Activated T-cell treated with anti-CD3 and anti-CD28 coated beads, Interleukin-2, amount 50 U/mL, for 24 hours (primary cell): Measurements from ENCODE around the gene HENMT1.
"Not testable (repeated sequence)": the region's sequence is repeated elsewhere in the genome, so short reads cannot be mapped to it uniquely, and the experiment has no call there.

Experiments used
- DNase-seq: peaks from one replicate; pipeline ENCODE4 v3.0.0-alpha.2; 2020
- H3K27ac Mint-ChIP-seq: 2 replicates; pipeline ENCODE4 v1.8.0; 2020; ENCODE audit warnings: mild to moderate bottlenecking, mixed read lengths
- H3K27me3 Mint-ChIP-seq: 2 replicates; pipeline ENCODE4 v1.8.0; 2020; ENCODE audit warnings: mixed read lengths
- H3K36me3 Mint-ChIP-seq: 2 replicates; pipeline ENCODE4 v1.8.0; 2020; ENCODE audit warnings: low read depth, mixed read lengths
- H3K4me1 Mint-ChIP-seq: 2 replicates; pipeline ENCODE4 v1.8.0; 2020; ENCODE audit warnings: low read depth, mixed read lengths
- H3K4me3 Mint-ChIP-seq: 2 replicates; pipeline ENCODE4 v1.8.0; 2020; ENCODE audit warnings: mild to moderate bottlenecking, moderate library complexity, mixed read lengths
- H3K9me3 Mint-ChIP-seq: 2 replicates; pipeline ENCODE4 v1.8.0; 2020; ENCODE audit warnings: mixed read lengths

Gene HENMT1

GRCh38 chr1:108661030-108661609 lies at the start of gene HENMT1:
Gene HENMT1, minus strand, starts transcription at chr1:108661093. Its CDS starts 1,209 bp downstream, at chr1:108659884.
- no peaks in the 10 kb centered on the region for H3K9me3 Mint-ChIP-seq
- H3K27ac Mint-ChIP-seq = peak within 1 kb of the TSS; percentile 96
- peak; percentile 89 for DNase-seq
- H3K4me3 Mint-ChIP-seq = peak within 1 kb of the TSS; percentile 84
- peaks cover 52% of the 10 kb centered on the region for H3K4me1 Mint-ChIP-seq
- H3K27me3 Mint-ChIP-seq = no peaks in the 10 kb centered on the region
- peaks cover 19% of the 10 kb centered on the region for H3K36me3 Mint-ChIP-seq

GRCh38 chr1:108708691-108709660 lies 48.1 kb upstream of the HENMT1 start:
- peak; percentile 68 for DNase-seq
- Mint-ChIP-seq H3K36me3 (no peaks in the 10 kb centered on the region), H3K4me3 (no peak overlapping the region), H3K4me1 (peaks cover 25% of the 10 kb centered on the region), H3K27ac (no peak overlapping the region), H3K27me3 (no peaks in the 10 kb centered on the region), H3K9me3 (no peaks in the 10 kb centered on the region)

- H3K9me3 Mint-ChIP-seq = no peaks in the 10 kb centered on the region
- peaks cover 44% of the 10 kb centered on the region for H3K4me1 Mint-ChIP-seq
- no peak overlapping the region for H3K4me3 Mint-ChIP-seq
- H3K27me3 Mint-ChIP-seq = no peaks in the 10 kb centered on the region
- peaks cover 11% of the 10 kb centered on the region for H3K36me3 Mint-ChIP-seq
- DNase-seq = no peak
- H3K27ac Mint-ChIP-seq = peak overlapping the region; percentile 3
Measured at GRCh38 chr1:108706643-108707042, 45.8 kb upstream of the HENMT1 start.

- peaks cover 33% of the 10 kb centered on the region for H3K36me3 Mint-ChIP-seq
- peaks cover 60% of the 10 kb centered on the region for H3K4me1 Mint-ChIP-seq
Measured at GRCh38 chr1:108704496-108704895, 43.6 kb upstream of the HENMT1 start.

GRCh38 chr1:108703939-108704338 lies 43.0 kb upstream of the HENMT1 start:
- H3K4me3 Mint-ChIP-seq = peak overlapping the region; percentile 27
- H3K36me3 Mint-ChIP-seq = peaks cover 38% of the 10 kb centered on the region
- no peaks in the 10 kb centered on the region for H3K27me3 Mint-ChIP-seq
- peaks cover 63% of the 10 kb centered on the region for H3K4me1 Mint-ChIP-seq
- H3K9me3 Mint-ChIP-seq = no peaks in the 10 kb centered on the region
- no peak for DNase-seq
- H3K27ac Mint-ChIP-seq = peak overlapping the region; percentile 90

More at GRCh38 chr1:108704496-108704895, 43.6 kb upstream of the HENMT1 start:
- Mint-ChIP-seq H3K27me3 (no peaks in the 10 kb centered on the region), H3K27ac (peak overlapping the region; percentile 90), H3K9me3 (no peaks in the 10 kb centered on the region), H3K4me3 (no peak overlapping the region)
- no peak for DNase-seq

- not testable (repeated sequence) for H3K9me3 Mint-ChIP-seq, DNase-seq, H3K4me3 Mint-ChIP-seq, H3K27me3 Mint-ChIP-seq
- Mint-ChIP-seq H3K27ac (peak overlapping the region; percentile 56), H3K4me1 (peaks cover 72% of the 10 kb centered on the region), H3K36me3 (peaks cover 57% of the 10 kb centered on the region)
Measured at GRCh38 chr1:108702109-108702508, 41.2 kb upstream of the HENMT1 start.

GRCh38 chr1:108701176-108701849 lies 40.4 kb upstream of the HENMT1 start:
- Mint-ChIP-seq H3K27ac (peak overlapping the region; percentile 19), H3K27me3 (no peaks in the 10 kb centered on the region), H3K36me3 (peaks cover 65% of the 10 kb centered on the region), H3K4me3 (no peak overlapping the region), H3K9me3 (no peaks in the 10 kb centered on the region), H3K4me1 (peaks cover 80% of the 10 kb centered on the region)
- no peak for DNase-seq

- peak overlapping the region; percentile 49 for H3K4me3 Mint-ChIP-seq
- peaks cover 80% of the 10 kb centered on the region for H3K36me3 Mint-ChIP-seq
- no peak for DNase-seq
- H3K4me1 Mint-ChIP-seq = peaks cover 81% of the 10 kb centered on the region
- peak overlapping the region; percentile 83 for H3K27ac Mint-ChIP-seq
- H3K27me3 Mint-ChIP-seq = no peaks in the 10 kb centered on the region
- H3K9me3 Mint-ChIP-seq = no peaks in the 10 kb centered on the region
Measured at GRCh38 chr1:108699375-108700332, 38.8 kb upstream of the HENMT1 start.

- Mint-ChIP-seq H3K27me3 (no peaks in the 10 kb centered on the region), H3K27ac (peak overlapping the region; percentile 73), H3K9me3 (no peaks in the 10 kb centered on the region), H3K36me3 (peaks cover 93% of the 10 kb centered on the region), H3K4me3 (peak overlapping the region; percentile 93), H3K4me1 (peaks cover 62% of the 10 kb centered on the region)
- DNase-seq = no peak
Measured at GRCh38 chr1:108695535-108695934, 34.6 kb upstream of the HENMT1 start.

- peak overlapping the region; percentile 98 for H3K27ac Mint-ChIP-seq
- DNase-seq = peak; percentile 71
- H3K4me1 Mint-ChIP-seq = peaks cover 46% of the 10 kb centered on the region
- H3K36me3 Mint-ChIP-seq = peaks cover 69% of the 10 kb centered on the region
- no peaks in the 10 kb centered on the region for H3K9me3 Mint-ChIP-seq
- no peaks in the 10 kb centered on the region for H3K27me3 Mint-ChIP-seq
- H3K4me3 Mint-ChIP-seq = peak overlapping the region; percentile 93
Measured at GRCh38 chr1:108692724-108693655, 32.1 kb upstream of the HENMT1 start.

- Mint-ChIP-seq H3K27ac (peak within 1 kb of the TSS; percentile 98), H3K4me3 (peak within 1 kb of the TSS; percentile 93), H3K36me3 (peaks cover 61% of the 10 kb centered on the region), H3K27me3 (no peaks in the 10 kb centered on the region), H3K4me1 (peaks cover 39% of the 10 kb centered on the region), H3K9me3 (no peaks in the 10 kb centered on the region)
- peak; percentile 95 for DNase-seq
Measured at GRCh38 chr1:108691942-108692723, 31.2 kb upstream of the HENMT1 start, which contains the start of gene PRPF38B. Gene PRPF38B, plus strand, starts transcription at chr1:108692310. Its CDS starts 282 bp downstream, at chr1:108692592.
